ENCODE measurements around the gene CASKIN2.

DNA sequence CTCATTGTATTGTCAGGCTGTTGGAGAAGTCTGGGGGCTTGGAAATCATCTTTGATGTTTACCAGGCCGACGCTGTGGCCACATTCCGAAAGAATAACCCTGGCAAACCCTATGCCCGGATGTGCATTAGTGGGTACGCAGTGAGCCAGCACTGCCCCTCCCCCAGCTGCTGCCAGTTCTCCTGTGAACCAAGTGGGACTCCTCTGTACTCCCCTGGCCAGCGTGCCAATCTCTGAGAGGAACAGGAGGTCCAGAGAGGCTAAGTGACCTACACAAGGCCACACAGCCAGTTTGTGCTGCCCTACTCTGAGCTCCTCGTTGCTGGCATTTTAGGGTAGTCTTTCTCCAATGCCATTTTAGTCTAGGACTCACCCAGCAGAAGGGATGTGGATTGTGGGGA, 8.3 kb upstream of the CASKIN2 start:
- TF ChIP-seq, protein P1, sequence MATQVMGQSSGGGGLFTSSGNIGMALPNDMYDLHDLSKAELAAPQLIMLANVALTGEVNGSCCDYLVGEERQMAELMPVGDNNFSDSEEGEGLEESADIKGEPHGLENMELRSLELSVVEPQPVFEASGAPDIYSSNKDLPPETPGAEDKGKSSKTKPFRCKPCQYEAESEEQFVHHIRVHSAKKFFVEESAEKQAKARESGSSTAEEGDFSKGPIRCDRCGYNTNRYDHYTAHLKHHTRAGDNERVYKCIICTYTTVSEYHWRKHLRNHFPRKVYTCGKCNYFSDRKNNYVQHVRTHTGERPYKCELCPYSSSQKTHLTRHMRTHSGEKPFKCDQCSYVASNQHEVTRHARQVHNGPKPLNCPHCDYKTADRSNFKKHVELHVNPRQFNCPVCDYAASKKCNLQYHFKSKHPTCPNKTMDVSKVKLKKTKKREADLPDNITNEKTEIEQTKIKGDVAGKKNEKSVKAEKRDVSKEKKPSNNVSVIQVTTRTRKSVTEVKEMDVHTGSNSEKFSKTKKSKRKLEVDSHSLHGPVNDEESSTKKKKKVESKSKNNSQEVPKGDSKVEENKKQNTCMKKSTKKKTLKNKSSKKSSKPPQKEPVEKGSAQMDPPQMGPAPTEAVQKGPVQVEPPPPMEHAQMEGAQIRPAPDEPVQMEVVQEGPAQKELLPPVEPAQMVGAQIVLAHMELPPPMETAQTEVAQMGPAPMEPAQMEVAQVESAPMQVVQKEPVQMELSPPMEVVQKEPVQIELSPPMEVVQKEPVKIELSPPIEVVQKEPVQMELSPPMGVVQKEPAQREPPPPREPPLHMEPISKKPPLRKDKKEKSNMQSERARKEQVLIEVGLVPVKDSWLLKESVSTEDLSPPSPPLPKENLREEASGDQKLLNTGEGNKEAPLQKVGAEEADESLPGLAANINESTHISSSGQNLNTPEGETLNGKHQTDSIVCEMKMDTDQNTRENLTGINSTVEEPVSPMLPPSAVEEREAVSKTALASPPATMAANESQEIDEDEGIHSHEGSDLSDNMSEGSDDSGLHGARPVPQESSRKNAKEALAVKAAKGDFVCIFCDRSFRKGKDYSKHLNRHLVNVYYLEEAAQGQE (IDR thresholded peaks at IDR 0.05; ENCODE audit: low read depth) = no peak
- TF ChIP-seq YY1 (IDR thresholded peaks at IDR 0.05; ENCODE audit: low read depth) = no peak
- TF ChIP-seq TAF1 (IDR thresholded peaks at IDR 0.05; ENCODE audit: low read depth) = no peak
- no peak for TF ChIP-seq CREB1 (IDR thresholded peaks at IDR 0.05; ENCODE audit: low read depth)

All from Ishikawa (cell line).